T follicular helper cell (primary cell): ENCODE results near the gene GAD2.
"Not testable (repeated sequence)": the region's sequence is repeated elsewhere in the genome, so short reads cannot be mapped to it uniquely, and the experiment has no call there.

Experiments used
- DNase-seq: peaks from one replicate; pipeline ENCODE4 v3.0.0-alpha.2; 2020; ENCODE audit warnings: low read depth

Gene GAD2

DNA sequence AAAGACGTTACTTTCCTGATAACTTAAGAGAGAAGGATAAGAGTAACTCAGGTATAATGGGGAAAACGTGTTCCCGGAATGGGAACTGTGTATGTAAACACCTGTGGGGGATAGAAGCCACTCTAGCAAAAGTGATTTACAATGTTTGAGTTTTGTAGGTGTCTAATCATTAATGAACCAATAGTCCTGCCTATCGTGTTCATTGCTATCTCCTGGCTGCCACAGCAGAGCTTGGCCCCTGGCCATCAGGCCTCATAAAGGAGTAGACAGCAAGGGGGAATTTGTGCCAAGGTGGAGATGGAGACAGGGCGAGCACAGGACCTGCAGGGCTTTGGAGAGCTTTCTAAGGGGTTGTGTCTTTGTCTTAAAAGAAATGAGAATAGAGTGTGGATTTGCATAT lies 102.1 kb downstream of the GAD2 start:
- no peak for DNase-seq

DNA sequence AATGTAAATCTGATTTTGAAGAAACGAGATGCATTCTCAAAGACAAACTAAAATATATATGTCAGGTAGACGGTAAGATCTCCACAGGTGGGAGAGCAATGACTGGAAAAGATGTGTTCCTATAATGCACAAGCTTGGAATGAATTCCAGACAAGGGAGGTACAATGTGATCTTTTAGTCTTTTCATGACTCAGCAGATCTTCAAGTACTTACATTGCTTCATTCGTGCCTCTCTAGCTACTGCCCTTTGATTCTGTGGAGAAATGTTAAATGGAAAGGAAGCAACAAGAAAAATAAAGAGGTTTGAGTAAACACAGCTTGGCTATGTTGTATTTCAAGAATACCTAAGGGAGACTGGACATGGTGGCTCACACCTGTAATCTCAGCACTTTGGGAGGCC lies 106.6 kb downstream of the GAD2 start:
- no peak for DNase-seq

DNA sequence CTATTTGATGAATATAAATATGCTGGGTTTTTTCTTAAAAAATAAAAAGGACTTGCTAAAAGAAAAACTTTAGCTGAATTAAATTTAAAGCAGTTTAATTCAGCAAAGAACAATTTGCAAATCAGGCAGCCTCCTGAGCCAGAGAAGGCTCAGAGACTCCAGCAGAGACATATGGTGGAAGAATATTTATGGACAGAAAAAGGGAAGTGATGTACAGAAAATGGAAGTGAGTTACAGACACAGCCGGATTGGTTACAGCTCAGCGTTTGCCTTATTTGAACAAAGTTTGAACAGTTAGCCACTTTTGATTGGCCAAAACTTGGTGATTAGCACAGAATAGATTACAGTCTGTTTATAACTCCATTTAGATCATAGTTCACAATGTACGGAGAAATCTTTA lies 110.3 kb downstream of the GAD2 start:
- DNase-seq = no peak

DNA sequence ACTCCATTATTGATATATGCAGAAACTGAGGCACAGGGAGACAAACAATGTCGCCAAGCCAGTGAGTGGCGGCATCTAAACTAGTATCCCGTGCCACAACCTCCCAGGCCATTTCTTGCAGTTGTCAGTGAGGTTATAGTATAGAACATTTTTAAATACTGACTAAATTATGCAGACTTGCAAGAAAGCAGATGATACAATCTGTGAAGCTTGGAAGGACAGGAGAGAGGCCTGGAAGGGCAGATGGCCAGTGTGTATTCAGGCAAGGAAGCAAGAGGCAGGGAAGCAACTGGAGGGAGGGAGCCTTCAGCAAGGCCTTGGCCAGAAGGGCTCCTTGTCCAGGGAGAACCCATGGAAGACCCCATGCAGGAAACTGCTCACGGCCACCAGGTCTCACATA lies 111.2 kb downstream of the GAD2 start:
- DNase-seq = no peak

DNA sequence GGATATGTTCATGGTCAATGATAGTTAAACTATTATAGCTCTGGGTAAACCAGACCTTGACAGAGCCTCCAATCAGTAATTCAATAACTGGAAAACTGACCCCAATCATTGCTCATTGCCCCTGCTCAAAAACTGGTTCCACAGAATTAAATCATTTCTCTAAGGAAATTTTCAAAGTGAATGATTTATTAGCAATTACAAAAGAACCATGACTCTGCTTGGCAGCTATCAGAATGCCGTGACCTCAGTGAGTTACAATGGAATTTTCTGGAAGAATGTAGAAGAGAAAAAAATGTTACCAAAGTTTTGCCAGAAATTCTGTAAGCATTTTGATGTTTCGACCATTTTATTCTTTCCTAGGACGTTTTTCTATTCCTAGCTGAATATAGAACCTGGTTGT lies 114.8 kb downstream of the GAD2 start:
- DNase-seq = no peak

DNA sequence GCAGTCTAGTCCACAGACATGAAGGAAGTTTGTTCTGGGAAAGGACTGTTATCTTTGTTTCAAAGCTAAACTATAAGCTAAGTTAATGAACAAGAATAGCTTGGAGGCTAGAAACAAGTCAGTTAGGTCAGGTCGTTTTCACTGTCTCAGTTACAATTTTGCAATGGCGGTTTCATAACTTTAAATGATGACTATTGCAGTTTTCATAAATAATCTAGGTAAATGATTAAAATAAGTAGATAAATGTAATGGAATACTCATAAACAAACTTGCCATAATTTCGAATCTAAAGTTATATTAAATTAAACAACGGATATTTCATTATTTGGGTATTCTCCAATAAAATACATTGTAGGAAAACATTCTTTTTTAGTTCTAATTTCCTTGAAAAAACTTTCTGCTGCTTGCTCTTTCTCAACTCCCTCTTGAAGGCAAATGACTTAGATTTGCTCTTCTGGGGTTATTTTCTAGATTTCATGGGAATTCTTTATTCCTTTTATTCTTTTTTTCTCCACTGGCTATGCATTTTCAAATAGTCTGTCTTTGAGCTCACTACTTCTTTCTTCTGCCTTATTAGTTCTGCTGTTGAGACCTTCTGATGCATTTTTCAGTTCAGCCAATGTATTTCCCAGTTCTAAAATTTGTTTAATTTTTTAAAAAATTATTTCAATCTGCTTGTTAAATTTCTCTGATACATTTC lies 117.8 kb downstream of the GAD2 start:
- DNase-seq = no peak

DNA sequence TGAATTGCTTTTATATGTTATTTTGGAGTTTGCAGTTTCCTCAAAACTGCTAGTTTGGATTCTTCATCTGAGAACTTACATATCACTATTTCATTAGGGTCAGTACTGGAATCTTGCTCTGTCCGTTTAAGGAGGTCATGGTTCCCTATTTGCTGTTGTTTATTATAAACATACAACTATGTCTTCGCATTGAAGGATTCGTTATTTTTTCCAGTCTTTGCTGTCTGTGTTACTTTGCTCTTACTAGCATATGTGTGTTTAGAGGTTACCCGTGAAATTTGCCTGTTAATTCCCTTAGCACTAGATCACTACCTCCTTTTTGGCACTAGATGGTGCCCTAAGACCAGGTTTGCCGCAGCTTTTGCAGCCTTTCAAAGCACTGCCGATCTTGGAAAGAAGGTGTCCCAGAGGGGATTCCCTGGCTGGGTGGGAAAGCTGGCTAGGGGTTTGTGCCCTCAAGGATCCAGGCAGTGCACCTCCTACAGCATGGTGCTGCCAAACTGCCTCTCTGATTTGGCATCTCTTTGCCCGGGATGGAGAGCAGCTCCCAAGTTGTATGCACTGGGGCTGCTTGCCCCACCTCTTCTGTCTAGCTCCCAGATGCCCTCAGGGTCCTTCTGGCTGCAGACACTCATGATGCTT lies 118.5 kb downstream of the GAD2 start:
- peak; percentile 44 for DNase-seq

DNA sequence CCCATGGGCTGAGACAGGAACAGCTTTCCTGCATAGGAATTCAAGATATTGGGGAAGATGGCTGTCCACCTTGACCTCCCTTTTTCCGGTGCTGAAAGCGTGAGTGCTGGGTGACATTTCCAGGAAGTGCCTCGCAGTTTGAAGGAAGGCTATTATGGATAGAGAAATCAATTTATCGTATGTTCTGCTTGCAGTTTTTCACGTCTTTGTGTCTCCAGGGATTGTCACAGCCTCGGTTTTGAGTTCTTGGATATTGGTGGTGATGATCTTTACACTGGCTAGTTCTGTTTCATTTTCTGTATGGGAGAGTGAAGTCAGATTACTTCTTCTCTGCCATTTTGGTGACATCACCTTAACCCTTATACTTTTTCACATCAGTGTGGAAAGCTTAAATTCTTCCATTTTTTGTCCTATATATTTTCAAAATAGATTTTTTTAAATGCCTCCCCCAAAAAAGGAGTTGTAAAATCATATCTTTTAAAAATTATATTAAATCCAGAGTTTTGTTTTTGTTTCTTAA lies 119.1 kb downstream of the GAD2 start:
- no peak for DNase-seq

DNA sequence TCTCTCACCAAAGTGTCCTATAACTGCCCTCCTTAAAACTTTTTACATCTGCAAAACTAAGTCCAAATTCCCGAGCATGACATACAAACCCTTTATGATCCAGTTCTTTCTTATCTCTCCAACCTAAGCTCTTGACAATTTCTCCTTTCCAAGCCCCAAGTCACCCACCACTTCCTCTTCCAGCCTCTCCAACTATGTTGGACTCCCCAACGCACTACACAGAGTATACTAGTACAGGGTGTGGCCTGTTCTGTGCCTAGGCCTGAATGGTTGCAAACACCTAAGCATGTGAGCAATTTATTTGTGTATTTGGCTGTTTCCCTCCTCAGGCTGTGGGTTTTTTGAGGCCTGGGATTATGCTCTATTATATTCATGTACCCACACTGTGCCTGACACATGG lies 120.4 kb downstream of the GAD2 start:
- DNase-seq = no peak

DNA sequence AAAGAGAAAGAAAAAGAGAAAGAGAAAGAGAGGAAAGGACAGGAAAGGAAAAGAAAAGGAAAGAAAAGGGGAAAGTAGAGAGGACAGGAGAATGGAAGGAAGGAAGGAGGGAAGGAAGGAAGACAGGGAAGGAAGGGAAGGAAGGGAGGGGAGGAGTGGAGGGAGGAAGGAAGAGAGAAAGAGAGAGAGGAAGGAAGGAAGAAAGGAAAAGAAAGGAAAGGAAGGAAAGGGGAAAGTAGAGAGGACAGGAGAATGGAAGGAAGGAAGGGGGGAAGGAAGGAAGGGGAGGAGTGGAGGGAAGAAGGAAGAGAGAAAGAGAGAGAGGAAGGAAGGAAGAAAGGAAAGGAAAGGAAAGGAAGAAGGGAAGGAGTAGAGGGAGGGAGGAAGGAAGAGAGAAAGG lies 125.1 kb downstream of the GAD2 start:
- DNase-seq = no peak

DNA sequence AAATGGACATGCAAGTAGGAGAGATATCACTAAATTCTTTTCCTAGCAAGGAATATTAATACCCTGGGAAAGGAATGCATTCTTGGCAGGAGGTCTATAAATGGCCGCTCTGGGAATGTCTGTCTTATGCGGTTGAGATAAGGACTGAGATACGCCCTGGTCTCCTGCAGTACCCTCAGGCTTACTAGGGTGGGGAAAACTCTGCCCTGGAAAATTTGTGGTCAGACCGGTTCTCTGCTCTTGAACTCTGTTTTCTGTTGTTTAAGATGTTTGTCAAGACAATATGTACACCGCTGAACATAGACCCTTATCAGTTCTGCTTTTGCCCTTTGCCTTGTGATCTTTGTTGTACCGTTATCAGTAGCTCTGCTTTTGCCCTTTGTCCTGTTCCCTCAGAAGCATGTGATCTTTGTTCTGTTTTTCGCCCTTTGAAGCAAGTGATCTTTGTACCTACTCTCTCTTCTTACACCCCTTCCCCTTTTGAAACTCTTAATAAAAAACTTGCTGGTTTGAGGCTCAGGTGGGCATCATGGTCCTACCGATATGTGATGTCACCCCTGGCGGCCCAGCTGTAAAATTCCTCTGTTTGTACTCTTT lies 132.3 kb downstream of the GAD2 start:
- not testable (repeated sequence) for DNase-seq
